Sigmoid colon (tissue), 4 donors: ENCODE data around the gene ZSWIM8.

Experiments
- CTCF ChIP-seq, 4 experiments: fragments of 450-650 bp in 3 of 4; fragments of 200-600 bp in 1 of 4; IDR thresholded peaks; one replicate each; pipeline ENCODE4 v1.5.1; 2016 to 2019; ENCODE audit warnings: antibody characterized with exemption in 4 of 4, mild to moderate bottlenecking in 3 of 4, moderate library complexity in 2 of 4
- POLR2AphosphoS5 ChIP-seq, 4 donors: sonication (generic); formaldehyde crosslinking; IDR thresholded peaks; one replicate each; pipeline ENCODE4 v1.6.1; 2017; ENCODE audit warnings: antibody characterized with exemption in 4 of 4

- TF ChIP-seq POLR2AphosphoS5 (IDR thresholded peaks at IDR 0.05), result no peak
- TF ChIP-seq CTCF (IDR thresholded peaks at IDR 0.05), result no peak
These were observed 42.8 kb downstream of the ZSWIM8 start for GRCh38 chr10:73828161-73828560.
